K562 (cell line): ENCODE data around the gene EXOC4. TPM values are rescaled to one million over a fixed set of nuclear protein-coding genes. Genes with fewer than 3 reads are reported as not detected.

Source experiments
- ATAC-seq: fragments of 200-7000 bp; cut with Tn5 transposase; 3 replicates; pipeline ENCODE4 v1.9.1; 2020; ENCODE audit warnings: moderate library complexity
- BruUV-seq: library from RNA; stranded (reverse); fragments of 400-500 nt; replicated peaks from 2 replicates; lab custom pipeline; 2021; lab: Mats Ljungman, UMichigan
- CTCF ChIA-PET: fragments of 300-600 bp; formaldehyde crosslinking; extraction: SDS; loops from one replicate; lab custom pipeline; 2021; ENCODE audit warnings: low intra/inter-chr PET ratio; lab: Yijun Ruan, JAX
- POLR2A ChIA-PET: fragments of 300-600, 350-650 bp; sonication (Branson Sonifier 250); formaldehyde crosslinking; extraction: SDS; loops from one replicate; lab custom pipeline; 2021; ENCODE audit warnings: antibody characterized with exemption, inconsistent platforms; lab: Yijun Ruan, JAX
- DNase-seq, 4 experiments: peaks; one replicate each; pipeline versions ENCODE4 v3.0.0 to v3.0.0-alpha.2; 2011 to 2018; ENCODE audit warnings: low spot score in 3 of 4, mixed read lengths in 3 of 4; ENCODE audit errors: extremely low read depth in 1 of 4
- FAIRE-seq: peaks from 2 replicates; lab custom pipeline; 2011; peaks lifted over from hg19 to GRCh38; lab: Jason Lieb, UNC
- H2AFZ ChIP-seq: 2 replicates; pipeline ENCODE4 v1.6.0; 2011; ENCODE audit warnings: low read depth, low read length, control low read depth, inconsistent platforms
- H3K27ac ChIP-seq: fragments of 200-600 bp; 3 replicates; pipeline ENCODE4 v1.8.0; 2011; ENCODE audit warnings: low read depth, mild to moderate bottlenecking, control low read depth, inconsistent platforms, low read length, moderate library complexity, mixed read lengths; ENCODE audit errors: extremely low read depth
- H3K27me3 ChIP-seq, 2 experiments: fragments of 300-600 bp in 1 of 2; 2 replicates in 1 of 2; 3 replicates in 1 of 2; pipeline versions ENCODE4 v1.6.0 to v1.8.0; 2011; ENCODE audit warnings: inconsistent platforms in 2 of 2, low read length in 2 of 2, mild to moderate bottlenecking in 1 of 2, mixed read lengths in 1 of 2, moderate library complexity in 1 of 2; ENCODE audit not compliant: control insufficient read depth in 2 of 2, insufficient read depth in 2 of 2
- H3K36me3 ChIP-seq: fragments of 300-600 bp; 3 replicates; pipeline ENCODE4 v1.8.0; 2011; ENCODE audit warnings: mild to moderate bottlenecking, low read length, inconsistent platforms; ENCODE audit not compliant: control insufficient read depth, insufficient read depth
- H3K4me1 ChIP-seq, 2 experiments: fragments of 200-600 bp in 1 of 2; replicated peaks in 1 of 2; 2 replicates in 1 of 2; 3 replicates in 1 of 2; pipeline versions ENCODE4 v1.5.1 to v1.8.0; 2011; ENCODE audit warnings: inconsistent platforms in 2 of 2, low read length in 2 of 2, mild to moderate bottlenecking in 1 of 2, mixed read lengths in 1 of 2, moderate library complexity in 1 of 2; ENCODE audit not compliant: control insufficient read depth in 2 of 2, insufficient read depth in 2 of 2
- H3K4me2 ChIP-seq: 2 replicates; pipeline ENCODE4 v1.6.1; 2011; ENCODE audit warnings: low read length, control low read depth, inconsistent platforms, mixed read lengths; ENCODE audit not compliant: insufficient read depth
- H3K4me3 ChIP-seq: fragments of 200-600 bp; sonication (generic), shearing (Covaris generic); 2 replicates; pipeline ENCODE4 v1.5.1; 2016; ENCODE audit warnings: control low read depth, inconsistent platforms
- H3K79me2 ChIP-seq: fragments of 200-600 bp; 3 replicates; pipeline ENCODE4 v1.8.0; 2011; ENCODE audit warnings: low read length, inconsistent platforms; ENCODE audit not compliant: control insufficient read depth, insufficient read depth
- H3K9ac ChIP-seq, 2 experiments: 2 replicates each; pipeline versions ENCODE4 v1.6.0 to v1.6.1; 2011; ENCODE audit warnings: low read depth in 2 of 2, low read length in 2 of 2, control low read depth in 1 of 2, inconsistent platforms in 1 of 2, mild to moderate bottlenecking in 1 of 2, mixed read lengths in 1 of 2; ENCODE audit not compliant: insufficient read depth in 1 of 2
- H3K9me1 ChIP-seq: one replicate; pipeline ENCODE4 v1.6.0; 2011; ENCODE audit warnings: inconsistent platforms, mild to moderate bottlenecking, low read length, moderate library complexity; ENCODE audit not compliant: control insufficient read depth, insufficient read depth
- H3K9me3 ChIP-seq: replicated peaks from 2 replicates; pipeline ENCODE4 v1.5.1; 2011; ENCODE audit warnings: low read depth, low read length, inconsistent platforms; ENCODE audit not compliant: control insufficient read depth, insufficient read depth
- H4K20me1 ChIP-seq: replicated peaks from 2 replicates; pipeline ENCODE4 v1.6.1; 2011; ENCODE audit warnings: low read length, inconsistent platforms, mixed read lengths; ENCODE audit not compliant: control insufficient read depth, insufficient read depth
- FOS ChIP-seq: IDR thresholded peaks from 3 replicates; pipeline ENCODE4 v1.6.1; 2011; ENCODE audit not compliant: insufficient read length; ENCODE audit errors: extremely low read depth
- FOXA3 ChIP-seq, 2 experiments: fragments of 450-650 bp in 1 of 2; sonication (generic) in 1 of 2; formaldehyde crosslinking; IDR thresholded peaks in 1 of 2; conservative IDR thresholded peaks in 1 of 2; 2 replicates each; pipeline versions ENCODE4 v1.4.0 to v1.8.0; 2020 to 2022; ENCODE audit warnings: mild to moderate bottlenecking in 2 of 2, missing genetic modification reagents in 1 of 2
- FOXK2 ChIP-seq, 2 experiments: fragments of 450-650 bp; IDR thresholded peaks in 1 of 2; conservative IDR thresholded peaks in 1 of 2; 2 replicates each; pipeline ENCODE4 v1.6.1; 2016; ENCODE audit warnings: low read depth in 2 of 2, mild to moderate bottlenecking in 1 of 2
- GABPB2 ChIP-seq: fragments of 250-450 bp; sonication (Bioruptor Pico); conservative IDR thresholded peaks from 2 replicates; pipeline ENCODE4 v1.5.1; 2021; ENCODE audit warnings: mild to moderate bottlenecking
- MITF ChIP-seq: IDR thresholded peaks from 2 replicates; pipeline ENCODE4 v1.6.1; 2014; ENCODE audit warnings: antibody characterized with exemption
- MLX ChIP-seq, 2 experiments: fragments of 450-650 bp in 1 of 2; sonication (generic) in 1 of 2; formaldehyde crosslinking; conservative IDR thresholded peaks; 2 replicates each; pipeline versions ENCODE4 v1.4.0 to v1.8.1; 2020 to 2022; ENCODE audit warnings: mild to moderate bottlenecking in 1 of 2, missing genetic modification reagents in 1 of 2
- PTRF ChIP-seq: fragments of 450-650 bp; IDR thresholded peaks from 2 replicates; pipeline ENCODE4 v1.6.1; 2016; ENCODE audit warnings: mild to moderate bottlenecking, missing genetic modification characterization, missing compliant biosample characterization
- SLC30A9 ChIP-seq: fragments of 250-450 bp; sonication (Bioruptor Pico); IDR thresholded peaks from 2 replicates; pipeline ENCODE4 v1.8.0; 2022; ENCODE audit warnings: mild to moderate bottlenecking, moderate library complexity
- SMAD3 ChIP-seq: fragments of 450-650 bp; formaldehyde crosslinking; conservative IDR thresholded peaks from 2 replicates; pipeline ENCODE4 v1.4.0; 2020; ENCODE audit warnings: mild to moderate bottlenecking
- SMARCA5 ChIP-seq: fragments of 450-650 bp; IDR thresholded peaks from 2 replicates; pipeline ENCODE4 v1.6.1; 2016
- TBL1XR1 ChIP-seq, 2 experiments: IDR thresholded peaks; 2 replicates each; pipeline ENCODE4 v1.6.1; 2012; ENCODE audit warnings: improper control_type of control experiment in 2 of 2, low read length in 2 of 2, mild to moderate bottlenecking in 1 of 2
- ZBTB49 ChIP-seq: sonication (generic); formaldehyde crosslinking; IDR thresholded peaks from 2 replicates; pipeline ENCODE4 v1.8.0; 2022; ENCODE audit warnings: missing genetic modification reagents, mild to moderate bottlenecking, borderline replicate concordance
- ZNF124 ChIP-seq: sonication (generic); formaldehyde crosslinking; IDR thresholded peaks from 2 replicates; pipeline ENCODE4 v1.8.1; 2022; ENCODE audit warnings: missing genetic modification reagents
- ZNF324 ChIP-seq: fragments of 250-450 bp; sonication (Bioruptor Pico); IDR thresholded peaks from 2 replicates; pipeline ENCODE4 v1.4.0; 2020; ENCODE audit warnings: mild to moderate bottlenecking
- ZNF507 ChIP-seq: conservative IDR thresholded peaks from 2 replicates; pipeline ENCODE4 v1.6.1; 2017; ENCODE audit warnings: missing genetic modification characterization, missing compliant biosample characterization
- ZNF584 ChIP-seq: fragments of 200-800 bp; sonication (Bioruptor generic); IDR thresholded peaks from 2 replicates; pipeline ENCODE4 v1.6.1; 2016; ENCODE audit warnings: low read depth, mild to moderate bottlenecking, missing genetic modification characterization, missing compliant biosample characterization
- ZNF668 ChIP-seq: fragments of 250-450 bp; sonication (Bioruptor Pico); IDR thresholded peaks from 2 replicates; pipeline ENCODE4 v1.8.0; 2022; ENCODE audit warnings: mild to moderate bottlenecking, inconsistent platforms
- ZNF696 ChIP-seq: fragments of 250-450 bp; sonication (Bioruptor Pico); conservative IDR thresholded peaks from 2 replicates; pipeline ENCODE4 v1.4.0; 2020; ENCODE audit warnings: mild to moderate bottlenecking, moderate library complexity
- WGBS: fragments of 100-300 bp; shearing (Covaris generic); methylation state at CpG from one replicate; pipeline ENCODE4 v1.1.6; 2016; ENCODE audit warnings: low coverage, mixed read lengths; ENCODE audit not compliant: insufficient coverage; ENCODE audit errors: missing lambda C conversion rate; 5-methylcytosine and 5-hydroxymethylcytosine counted together
- in situ Hi-C: fragments of 300-500 bp; cut with MboI; formaldehyde crosslinking; loops from 4 replicates; pipeline ENCODE4 v1.15.0; 2018; ENCODE audit warnings: inconsistent platforms, mixed read lengths
- intact Hi-C: fragments of 100-400 bp; cut with micrococcal nuclease; formaldehyde crosslinking; loops from 2 replicates; pipeline ENCODE4 v1.14.2; 2022
- polyA plus RNA-seq, 8 experiments: library from polyadenylated mRNA; depleted of rRNA in 4 of 8; stranded (reverse) in 5 of 8; unstranded in 3 of 8; fragments of >200 nt; fragmentation: Nextera tagmentation in 2 of 8; fragmentation: Illumina TruSeq in 1 of 8; extraction: Ambion mirVana in 2 of 8; extraction: Trizol in 1 of 8; gene quantifications; 2 replicates each; pipeline versions ENCODE4 v1.2.1 to v1.2.3, GENCODE V29; 2011 to 2014; ENCODE audit warnings: inconsistent platforms in 1 of 8, missing spikeins in 1 of 8
- total RNA-seq, 7 experiments: library from RNA; depleted of rRNA in 6 of 7; stranded (reverse); fragments of >200 nt in 6 of 7; fragmentation: Illumina TruSeq in 2 of 7; extraction: Trizol in 2 of 7; gene quantifications; 2 replicates each; pipeline versions ENCODE4 v1.2.1 to v1.2.3, GENCODE V29; 2011 to 2021; ENCODE audit warnings: low replicate concordance in 1 of 7
- TF ChIP-seq, protein P1 (sequence below): fragments of 250-450 bp; sonication (Bioruptor Pico); IDR thresholded peaks from 2 replicates; pipeline ENCODE4 v1.8.0; 2021; ENCODE audit warnings: moderate library complexity, mild to moderate bottlenecking, inconsistent platforms

EXOC4 gene
- total and polyA plus RNA-seq, 9 of the 15 experiments (the other 6 are each of a cell fraction or from before 2014, with no cell fraction given): 18.5 to 73.1 (median 46.6) TPM

DNA sequence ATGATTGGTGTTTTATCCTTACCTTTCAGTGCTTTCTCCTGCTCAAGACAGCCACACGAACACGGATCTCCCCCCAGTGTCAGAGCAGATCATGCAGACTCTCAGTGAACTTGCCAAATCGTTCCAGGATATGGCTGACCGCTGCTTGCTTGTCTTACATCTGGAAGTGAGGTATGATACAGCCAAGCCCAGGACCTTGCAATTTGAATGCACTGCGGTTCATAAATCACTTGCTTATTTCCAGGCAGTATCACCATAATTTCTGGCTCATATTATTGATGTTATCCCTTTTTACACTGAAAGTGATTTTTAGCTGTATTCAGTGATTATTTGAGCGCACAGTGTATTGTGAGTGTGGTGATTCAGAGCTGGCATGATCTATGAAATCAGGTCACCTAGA lies 744.6 kb downstream of the EXOC4 start (continued):
- TF ChIP-seq FOXA3 (CRISPR knock-in tag; conservative IDR thresholded peaks at IDR 0.05 in 1 of 2, IDR thresholded peaks at IDR 0.05 in 1 of 2) (no peak), PTRF (no peak), ZNF584 (CRISPR knock-in tag) (no peak), ZNF507 (tag) (no peak), SMAD3 (CRISPR knock-in tag) (no peak), MITF (no peak), ZNF668 (no peak)

- FAIRE-seq (no peak), DNase-seq (no peak), ATAC-seq (no peak)
- intact Hi-C loops: no loop called here
- Histone ChIP-seq H3K36me3 (no peaks in the 10 kb centered on the region), H3K27me3 (no peaks in the 10 kb centered on the region), H3K9ac (no peak overlapping the region), H2AFZ (no peak overlapping the region), H3K4me2 (no peak overlapping the region), H3K9me3 (no peaks in the 10 kb centered on the region), H3K9me1 (no peaks in the 10 kb centered on the region), H3K4me1 (no peaks in the 10 kb centered on the region), H3K27ac (no peak overlapping the region), H4K20me1 (no peaks in the 10 kb centered on the region), H3K4me3 (no peak overlapping the region), H3K79me2 (no peaks in the 10 kb centered on the region)
- ChIA-PET CTCF (interaction anchor here (0.5 kb wide), 1 partner anchor 77 kb away, joined by 3 read pairs; no protein-coding TSS in a partner anchor), POLR2A (no interaction called here)
- BruUV-seq: no TSS peak
- 92% methylated on average over 2 of the region's 2 CpGs for WGBS
- in situ Hi-C loops: no loop called here
- TF ChIP-seq TBL1XR1 (IDR thresholded peaks at IDR 0.05; ENCODE audit: low read length in 2 of 2) (no peak), SMARCA5 (no peak), MLX (CRISPR knock-in tag; conservative IDR thresholded peaks at IDR 0.05) (no peak), ZBTB49 (CRISPR knock-in tag) (no peak), SLC30A9 (CRISPR knock-in tag) (no peak), ZNF696 (CRISPR knock-in tag) (no peak), FOXK2 (conservative IDR thresholded peaks at IDR 0.05 in 1 of 2, IDR thresholded peaks at IDR 0.05 in 1 of 2; ENCODE audit: low read depth in 2 of 2) (no peak), GABPB2 (no peak), ZNF124 (CRISPR knock-in tag) (no peak), ZNF324 (CRISPR knock-in tag) (no peak), FOS (no peak)
- TF ChIP-seq, protein P1, sequence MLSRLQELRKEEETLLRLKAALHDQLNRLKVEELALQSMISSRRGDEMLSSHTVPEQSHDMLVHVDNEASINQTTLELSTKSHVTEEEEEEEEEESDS (CRISPR knock-in tag): no peak
Measured at GRCh38 chr7:133999178-133999577, 746.3 kb downstream of the EXOC4 start.
